ENCODE data around the gene HP. TPM values are rescaled to one million over a fixed set of nuclear protein-coding genes. Genes with fewer than 3 reads are reported as not detected.
"Not testable (repeated sequence)": the region's sequence is repeated elsewhere in the genome, so short reads cannot be mapped to it uniquely, and the experiment has no call there.

Gene HP
- total RNA-seq, 1 donor from 2014 or later, result not detected

DNA sequence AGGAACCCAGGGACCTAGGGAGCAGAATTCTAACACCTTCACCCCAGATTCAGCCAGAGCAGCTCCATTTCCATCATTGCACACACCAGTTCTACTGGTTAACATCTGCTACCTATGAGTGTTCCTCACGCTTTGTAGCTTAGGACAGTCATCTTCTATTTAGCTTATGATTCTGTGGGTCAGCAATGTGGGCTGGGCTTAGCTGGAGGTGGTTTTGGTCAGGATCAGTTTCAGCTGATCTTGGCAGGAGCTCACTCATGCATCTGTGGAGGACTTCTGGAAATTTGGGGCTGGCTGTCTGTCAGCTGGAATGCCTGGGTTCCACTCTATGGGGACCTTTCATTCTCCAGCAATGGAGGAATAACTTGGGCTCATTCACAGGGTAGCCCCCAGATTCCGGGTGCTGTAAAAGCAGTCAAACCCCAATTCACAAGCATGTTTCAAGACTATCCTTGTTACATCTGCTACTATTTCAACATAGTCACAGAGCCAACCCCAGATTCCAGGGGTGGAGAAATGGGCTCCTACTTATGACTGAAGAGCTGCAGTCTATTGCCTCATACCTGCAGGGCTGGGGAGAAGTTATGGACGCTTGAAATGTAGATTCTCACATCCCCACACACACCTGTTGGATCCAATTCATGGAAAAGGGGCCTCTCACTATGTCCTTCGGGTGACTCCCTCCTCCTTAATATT, 3.4 kb upstream of the HP start:
- Mint-ChIP-seq H3K4me3 (ENCODE audit: unreplicated experiment) (no peak overlapping the region), H3K27me3 (ENCODE audit: unreplicated experiment) (peaks cover 4% of the 10 kb centered on the region), H3K9me3 (ENCODE audit: unreplicated experiment) (peaks cover 9% of the 10 kb centered on the region), H3K27ac (ENCODE audit: unreplicated experiment) (no peak overlapping the region), H3K36me3 (ENCODE audit: unreplicated experiment) (no peaks in the 10 kb centered on the region), H3K4me1 (ENCODE audit: unreplicated experiment) (no peaks in the 10 kb centered on the region)
- DNase-seq (ENCODE audit: extremely low spot score, unreplicated experiment), result no peak
- TF ChIP-seq, protein P1, sequence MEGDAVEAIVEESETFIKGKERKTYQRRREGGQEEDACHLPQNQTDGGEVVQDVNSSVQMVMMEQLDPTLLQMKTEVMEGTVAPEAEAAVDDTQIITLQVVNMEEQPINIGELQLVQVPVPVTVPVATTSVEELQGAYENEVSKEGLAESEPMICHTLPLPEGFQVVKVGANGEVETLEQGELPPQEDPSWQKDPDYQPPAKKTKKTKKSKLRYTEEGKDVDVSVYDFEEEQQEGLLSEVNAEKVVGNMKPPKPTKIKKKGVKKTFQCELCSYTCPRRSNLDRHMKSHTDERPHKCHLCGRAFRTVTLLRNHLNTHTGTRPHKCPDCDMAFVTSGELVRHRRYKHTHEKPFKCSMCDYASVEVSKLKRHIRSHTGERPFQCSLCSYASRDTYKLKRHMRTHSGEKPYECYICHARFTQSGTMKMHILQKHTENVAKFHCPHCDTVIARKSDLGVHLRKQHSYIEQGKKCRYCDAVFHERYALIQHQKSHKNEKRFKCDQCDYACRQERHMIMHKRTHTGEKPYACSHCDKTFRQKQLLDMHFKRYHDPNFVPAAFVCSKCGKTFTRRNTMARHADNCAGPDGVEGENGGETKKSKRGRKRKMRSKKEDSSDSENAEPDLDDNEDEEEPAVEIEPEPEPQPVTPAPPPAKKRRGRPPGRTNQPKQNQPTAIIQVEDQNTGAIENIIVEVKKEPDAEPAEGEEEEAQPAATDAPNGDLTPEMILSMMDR (IDR thresholded peaks at IDR 0.05), result no peak

DNA sequence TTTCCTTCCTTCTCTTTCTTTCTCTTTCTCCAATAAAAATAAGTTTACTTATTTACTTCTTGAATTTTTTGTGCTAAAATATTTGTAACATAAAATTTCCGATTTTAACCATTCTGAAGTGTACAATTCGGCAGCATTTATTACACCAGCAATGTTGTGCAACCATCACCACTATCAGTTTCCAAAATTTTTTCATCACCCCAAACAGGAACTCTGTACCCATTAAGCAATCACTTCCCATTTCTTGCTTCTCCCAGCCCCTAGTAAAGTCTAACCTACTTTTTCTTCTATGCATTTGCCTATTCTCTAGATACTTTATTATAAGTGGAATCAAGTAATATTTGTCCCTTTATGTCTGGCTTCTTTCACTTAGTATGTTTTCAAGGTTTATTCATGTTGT, 2.5 kb upstream of the HP start:
- no peaks in the 10 kb centered on the region for H3K4me1 Mint-ChIP-seq (ENCODE audit: unreplicated experiment)
- DNase-seq (ENCODE audit: extremely low spot score, unreplicated experiment), result no peak
- peaks cover 4% of the 10 kb centered on the region for H3K27me3 Mint-ChIP-seq (ENCODE audit: unreplicated experiment)
- H3K36me3 Mint-ChIP-seq (ENCODE audit: unreplicated experiment), result no peaks in the 10 kb centered on the region
- H3K9me3 Mint-ChIP-seq (ENCODE audit: unreplicated experiment), result peaks cover 9% of the 10 kb centered on the region
- TF ChIP-seq, protein P1 (IDR thresholded peaks at IDR 0.05), result no peak
- H3K4me3 Mint-ChIP-seq (ENCODE audit: unreplicated experiment), result no peak overlapping the region
- no peak overlapping the region for H3K27ac Mint-ChIP-seq (ENCODE audit: unreplicated experiment)

DNA sequence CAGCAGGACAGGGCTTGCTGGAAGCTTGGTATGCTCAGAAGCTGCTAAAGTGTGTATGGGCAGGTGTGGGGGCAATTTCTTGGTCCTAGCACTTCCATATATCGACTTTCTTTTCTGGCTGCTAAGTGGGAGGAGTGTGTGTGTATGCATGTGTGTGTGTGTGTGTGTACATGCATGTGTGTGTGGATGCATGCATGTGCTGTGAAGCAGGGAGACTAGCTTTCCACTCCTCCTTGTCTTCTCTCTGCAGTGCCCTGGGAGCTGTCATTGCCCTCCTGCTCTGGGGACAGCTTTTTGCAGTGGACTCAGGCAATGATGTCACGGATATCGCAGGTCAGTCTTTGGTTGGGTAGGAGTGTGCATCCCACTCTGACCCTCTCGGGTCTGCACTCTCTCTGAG, 1.6 kb downstream of the HP start:
- no peaks in the 10 kb centered on the region for H3K4me1 Mint-ChIP-seq (ENCODE audit: unreplicated experiment)
- TF ChIP-seq, protein P1 (IDR thresholded peaks at IDR 0.05), result no peak
- no peaks in the 10 kb centered on the region for H3K9me3 Mint-ChIP-seq (ENCODE audit: unreplicated experiment)
- H3K27ac Mint-ChIP-seq (ENCODE audit: unreplicated experiment), result no peak overlapping the region
- H3K36me3 Mint-ChIP-seq (ENCODE audit: unreplicated experiment), result no peaks in the 10 kb centered on the region
- H3K27me3 Mint-ChIP-seq (ENCODE audit: unreplicated experiment), result peaks cover 8% of the 10 kb centered on the region
- H3K4me3 Mint-ChIP-seq (ENCODE audit: unreplicated experiment), result no peak overlapping the region
- no peak for DNase-seq (ENCODE audit: extremely low spot score, unreplicated experiment)

DNA sequence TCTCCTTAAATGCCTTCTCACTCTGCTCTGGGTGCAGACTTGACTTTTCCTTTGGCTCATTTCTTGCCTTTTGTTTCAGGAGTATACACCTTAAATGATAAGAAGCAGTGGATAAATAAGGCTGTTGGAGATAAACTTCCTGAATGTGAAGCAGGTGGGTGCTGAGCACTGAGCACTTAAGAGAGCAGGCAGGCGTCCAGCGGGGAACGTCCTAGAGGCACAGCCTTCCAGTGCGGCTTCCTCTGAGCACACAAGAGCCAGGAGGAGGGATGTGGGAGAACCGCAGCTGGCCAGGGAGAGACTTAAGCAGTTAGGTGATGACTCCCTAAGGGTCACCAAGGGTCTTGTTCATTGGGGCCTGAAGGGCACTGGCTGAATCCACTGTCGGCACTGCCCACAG, 3.0 kb downstream of the HP start:
- H3K4me3 Mint-ChIP-seq (ENCODE audit: unreplicated experiment); H3K27me3 Mint-ChIP-seq (ENCODE audit: unreplicated experiment); H3K9me3 Mint-ChIP-seq (ENCODE audit: unreplicated experiment); H3K36me3 Mint-ChIP-seq (ENCODE audit: unreplicated experiment); H3K27ac Mint-ChIP-seq (ENCODE audit: unreplicated experiment); DNase-seq (ENCODE audit: extremely low spot score, unreplicated experiment); H3K4me1 Mint-ChIP-seq (ENCODE audit: unreplicated experiment): not testable (repeated sequence)

DNA sequence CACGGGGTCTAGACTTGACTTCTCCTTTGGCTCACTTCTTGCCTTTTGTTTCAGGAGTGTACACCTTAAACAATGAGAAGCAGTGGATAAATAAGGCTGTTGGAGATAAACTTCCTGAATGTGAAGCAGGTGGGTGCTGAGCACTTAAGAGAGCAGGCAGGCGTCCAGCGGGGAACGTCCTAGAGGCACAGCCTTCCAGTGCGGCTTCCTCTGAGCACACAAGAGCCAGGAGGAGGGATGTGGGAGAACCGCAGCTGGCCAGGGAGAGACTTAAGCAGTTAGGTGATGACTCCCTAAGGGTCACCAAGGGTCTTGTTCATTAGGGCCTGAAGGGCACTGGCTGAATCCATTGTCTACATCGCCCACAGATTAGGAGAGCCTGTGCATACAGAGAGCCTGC, 4.8 kb downstream of the HP start:
- not testable (repeated sequence) for DNase-seq (ENCODE audit: extremely low spot score, unreplicated experiment); H3K27ac Mint-ChIP-seq (ENCODE audit: unreplicated experiment); H3K4me1 Mint-ChIP-seq (ENCODE audit: unreplicated experiment); H3K4me3 Mint-ChIP-seq (ENCODE audit: unreplicated experiment); H3K9me3 Mint-ChIP-seq (ENCODE audit: unreplicated experiment); H3K27me3 Mint-ChIP-seq (ENCODE audit: unreplicated experiment); H3K36me3 Mint-ChIP-seq (ENCODE audit: unreplicated experiment)

DNA sequence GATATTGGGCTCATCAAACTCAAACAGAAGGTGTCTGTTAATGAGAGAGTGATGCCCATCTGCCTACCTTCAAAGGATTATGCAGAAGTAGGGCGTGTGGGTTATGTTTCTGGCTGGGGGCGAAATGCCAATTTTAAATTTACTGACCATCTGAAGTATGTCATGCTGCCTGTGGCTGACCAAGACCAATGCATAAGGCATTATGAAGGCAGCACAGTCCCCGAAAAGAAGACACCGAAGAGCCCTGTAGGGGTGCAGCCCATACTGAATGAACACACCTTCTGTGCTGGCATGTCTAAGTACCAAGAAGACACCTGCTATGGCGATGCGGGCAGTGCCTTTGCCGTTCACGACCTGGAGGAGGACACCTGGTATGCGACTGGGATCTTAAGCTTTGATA, 6.1 kb downstream of the HP start:
- TF ChIP-seq, protein P1 (IDR thresholded peaks at IDR 0.05), result no peak
- no peak overlapping the region for H3K4me3 Mint-ChIP-seq (ENCODE audit: unreplicated experiment)
- no peak overlapping the region for H3K27ac Mint-ChIP-seq (ENCODE audit: unreplicated experiment)
- no peaks in the 10 kb centered on the region for H3K36me3 Mint-ChIP-seq (ENCODE audit: unreplicated experiment)
- H3K4me1 Mint-ChIP-seq (ENCODE audit: unreplicated experiment), result no peaks in the 10 kb centered on the region
- peaks cover 4% of the 10 kb centered on the region for H3K27me3 Mint-ChIP-seq (ENCODE audit: unreplicated experiment)
- DNase-seq (ENCODE audit: extremely low spot score, unreplicated experiment), result no peak
- H3K9me3 Mint-ChIP-seq (ENCODE audit: unreplicated experiment), result no peaks in the 10 kb centered on the region

Measured in osteocyte (in vitro differentiated cells).